Tongue (tissue), 3 donors: ENCODE results near the gene OR7G1. TPM values are rescaled to one million over a fixed set of nuclear protein-coding genes. Genes with fewer than 3 reads are reported as not detected.
A peak's percentile ranks its signal among the peaks of the same experiment; 100 is the strongest.
"Not testable (repeated sequence)": the region's sequence is repeated elsewhere in the genome, so short reads cannot be mapped to it uniquely, and the experiment has no call there.

Experiments
- DNase-seq: peaks from one replicate; pipeline ENCODE4 v3.0.0-alpha.2; 2015
- small RNA-seq: library from RNA; depleted of rRNA; stranded (forward); fragments of <200 nt; gene quantifications from one replicate; pipeline ENCODE3, GENCODE V24; 2014; ENCODE audit warnings: low replicate concordance
- total RNA-seq: library from RNA; depleted of rRNA; stranded (reverse); fragments of >200 nt; gene quantifications from one replicate; pipeline ENCODE4 v1.2.3, GENCODE V29; 2014

The OR7G1 gene
- total RNA-seq, 1 donor from 2014 or later, result not detected

- peak; percentile 59 for DNase-seq
Observed at GRCh38 chr19:9076901-9077300, 38.7 kb downstream of the OR7G1 start.

- peak; percentile 90 for DNase-seq
Observed at GRCh38 chr19:9075064-9075949, 40.3 kb downstream of the OR7G1 start.

GRCh38 chr19:9073806-9074205 lies 41.8 kb downstream of the OR7G1 start:
- DNase-seq, result no peak

DNA sequence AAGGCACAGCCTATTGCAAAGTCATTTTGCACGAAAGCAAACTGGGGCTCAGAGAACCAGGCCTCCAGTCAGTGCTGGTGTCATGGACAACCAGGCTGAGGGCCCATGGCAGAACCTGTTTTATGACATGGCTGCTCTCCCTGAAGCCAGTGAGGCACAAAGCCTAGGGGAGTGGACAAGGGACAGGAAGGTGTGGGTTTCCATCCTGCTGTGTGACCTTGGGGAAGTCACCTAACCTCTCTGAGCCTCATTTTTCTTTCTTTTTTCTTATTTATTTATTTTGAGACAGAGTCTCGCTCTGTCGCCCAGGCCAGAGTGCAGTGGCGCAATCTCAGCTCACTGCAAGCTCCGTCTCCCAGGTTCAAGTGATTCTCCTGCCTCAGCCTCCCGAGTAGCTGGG lies 43.8 kb downstream of the OR7G1 start:
- not testable (repeated sequence) for DNase-seq

- no peak for DNase-seq
Observed at GRCh38 chr19:9070066-9070465, 45.5 kb downstream of the OR7G1 start.

DNA sequence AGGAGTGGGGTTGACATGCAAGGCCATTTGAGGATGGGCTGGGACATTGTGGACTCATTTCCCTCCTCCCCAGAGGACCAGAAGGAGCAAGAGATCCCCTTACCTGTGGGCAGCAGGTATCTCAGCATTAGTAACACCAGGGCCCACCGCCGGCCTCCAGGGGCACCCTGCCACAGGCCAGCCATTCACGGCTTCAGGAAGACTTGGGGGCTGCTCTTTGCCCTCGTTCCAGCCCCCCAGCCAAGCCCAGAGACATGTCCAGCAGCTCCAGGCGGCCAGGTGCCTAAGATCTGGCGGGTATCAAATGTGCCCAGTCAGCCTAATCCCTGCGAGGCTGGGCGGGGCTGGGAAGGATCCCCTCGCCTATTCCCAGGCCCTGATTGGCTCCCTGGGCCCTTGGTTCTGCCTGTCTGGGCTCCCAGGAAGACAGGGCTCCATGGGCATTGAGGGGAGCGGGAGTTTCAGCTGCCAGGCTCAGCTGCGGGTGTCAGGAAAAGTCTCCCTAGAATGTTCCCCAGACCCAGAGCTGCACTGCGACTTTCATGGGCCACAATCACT lies 50.0 kb downstream of the OR7G1 start:
- DNase-seq, result no peak

Small RNAs within 50 kb of the gene (small RNA-seq; reads per million reads assigned to genes)
- gene OR1M4P, result not detected

Other genes starting within 250 kb of the OR7G1 start
- gene MUC16, start 105.4 kb downstream of the OR7G1 start, total RNA-seq, result 1.1 TPM
- not detected for gene OR1M1, start 28.7 kb downstream of the OR7G1 start, total RNA-seq
- not detected for gene OR7G2, start 8.3 kb downstream of the OR7G1 start, total RNA-seq
- not detected for gene OR7G3, start 11.2 kb upstream of the OR7G1 start, total RNA-seq
- 23.0 TPM for gene ZNF317, start 24.6 kb upstream of the OR7G1 start, total RNA-seq
- gene OR7D2, start 63.2 kb upstream of the OR7G1 start, total RNA-seq, result not detected
- gene OR7D4, start 103.8 kb upstream of the OR7G1 start, total RNA-seq, result not detected
- not detected for gene OR7E24, start 135.2 kb upstream of the OR7G1 start, total RNA-seq
- gene ZNF699, start 194.1 kb upstream of the OR7G1 start, total RNA-seq, result 23.5 TPM
- gene ZNF559, start 208.4 kb upstream of the OR7G1 start, total RNA-seq, result 29.2 TPM
- 5.8 TPM for gene ZNF177, start 247.2 kb upstream of the OR7G1 start, total RNA-seq